Occipital lobe (tissue), 2 donors: ENCODE results near the gene AFF3. TPM values are rescaled to one million over a fixed set of nuclear protein-coding genes. Genes with fewer than 3 reads are reported as not detected.

ENCODE experiments used
- DNase-seq: peaks from one replicate; lab custom pipeline; 2025; lab: John Stamatoyannopoulos, UW
- total RNA-seq: library from RNA; depleted of rRNA; stranded (reverse); fragments of >200 nt; gene quantifications from one replicate; pipeline ENCODE4 v1.2.3, GENCODE V29; 2014

Gene AFF3
- total RNA-seq, 1 donor from 2014 or later, result 105 TPM

DNA sequence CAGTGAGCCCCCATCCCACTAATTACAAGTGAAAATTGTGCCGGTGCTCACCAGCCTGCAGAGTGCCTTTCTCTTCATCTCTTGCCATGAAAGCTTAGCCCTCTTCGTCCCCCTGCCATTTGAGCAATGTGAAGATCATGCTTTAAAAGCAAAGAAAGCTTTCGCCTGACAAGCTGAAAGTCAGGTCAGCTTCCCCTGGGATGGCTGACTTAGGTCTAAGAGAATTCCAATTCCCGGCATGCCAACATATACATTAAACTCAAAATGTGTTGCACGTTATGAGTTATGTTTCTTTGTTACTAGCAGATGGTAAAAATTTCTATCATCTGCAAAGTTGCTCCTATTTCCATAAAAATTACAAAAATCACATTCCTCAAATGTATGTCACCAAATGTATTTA, 129.8 kb downstream of the AFF3 start:
- no peak for DNase-seq

GRCh38 chr2:100011272-100011731, 131.1 kb downstream of the AFF3 start:
- DNase-seq, result no peak

DNA sequence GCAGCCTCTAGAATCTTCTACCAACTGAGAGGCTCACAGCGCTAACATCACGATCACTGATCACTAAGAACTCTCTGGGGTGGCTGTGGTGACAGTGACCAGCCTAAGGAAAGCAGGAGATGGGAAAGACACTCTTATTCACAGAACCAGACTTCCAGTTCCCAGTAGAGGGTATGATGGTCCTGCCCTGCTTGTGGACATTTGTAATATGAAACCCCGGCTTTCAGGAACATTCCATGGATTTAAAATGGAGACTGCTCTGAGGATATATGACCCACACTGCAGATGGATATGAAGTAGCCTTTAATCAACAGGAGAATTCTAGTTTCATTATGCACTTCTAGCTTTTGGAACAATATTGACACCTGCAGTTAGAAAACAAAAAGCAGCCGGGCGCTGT, 131.8 kb downstream of the AFF3 start:
- DNase-seq, result no peak

GRCh38 chr2:100009743-100010142, 132.6 kb downstream of the AFF3 start:
- no peak for DNase-seq

- DNase-seq, result no peak
Measured at GRCh38 chr2:100008956-100009355, 133.4 kb downstream of the AFF3 start.

DNA sequence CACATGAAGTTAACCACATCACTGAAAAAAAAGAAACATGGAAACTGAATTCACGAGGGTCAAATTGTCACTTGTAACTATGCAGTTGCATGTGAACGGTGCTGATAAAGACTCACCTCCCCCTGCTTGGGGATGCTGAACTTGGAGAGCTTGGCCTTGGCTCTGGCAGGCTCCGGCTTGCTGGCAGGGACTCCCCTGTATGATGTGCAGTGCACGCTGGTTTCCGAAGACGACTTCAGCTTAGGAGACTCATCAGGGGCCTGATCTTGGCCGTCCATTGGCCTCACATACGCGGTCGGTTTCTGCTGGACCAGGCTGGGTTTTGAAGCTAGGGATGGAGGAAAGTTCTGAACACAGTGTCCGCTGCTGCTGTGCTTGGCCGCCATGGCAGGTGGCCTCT, 135.9 kb downstream of the AFF3 start:
- no peak for DNase-seq

- no peak for DNase-seq
Measured at GRCh38 chr2:100004959-100005387, 137.4 kb downstream of the AFF3 start.

GRCh38 chr2:100004348-100004884, 138.0 kb downstream of the AFF3 start:
- no peak for DNase-seq

GRCh38 chr2:100002059-100002458, 140.3 kb downstream of the AFF3 start:
- no peak for DNase-seq

GRCh38 chr2:100000915-100001707, 141.3 kb downstream of the AFF3 start:
- no peak for DNase-seq

DNA sequence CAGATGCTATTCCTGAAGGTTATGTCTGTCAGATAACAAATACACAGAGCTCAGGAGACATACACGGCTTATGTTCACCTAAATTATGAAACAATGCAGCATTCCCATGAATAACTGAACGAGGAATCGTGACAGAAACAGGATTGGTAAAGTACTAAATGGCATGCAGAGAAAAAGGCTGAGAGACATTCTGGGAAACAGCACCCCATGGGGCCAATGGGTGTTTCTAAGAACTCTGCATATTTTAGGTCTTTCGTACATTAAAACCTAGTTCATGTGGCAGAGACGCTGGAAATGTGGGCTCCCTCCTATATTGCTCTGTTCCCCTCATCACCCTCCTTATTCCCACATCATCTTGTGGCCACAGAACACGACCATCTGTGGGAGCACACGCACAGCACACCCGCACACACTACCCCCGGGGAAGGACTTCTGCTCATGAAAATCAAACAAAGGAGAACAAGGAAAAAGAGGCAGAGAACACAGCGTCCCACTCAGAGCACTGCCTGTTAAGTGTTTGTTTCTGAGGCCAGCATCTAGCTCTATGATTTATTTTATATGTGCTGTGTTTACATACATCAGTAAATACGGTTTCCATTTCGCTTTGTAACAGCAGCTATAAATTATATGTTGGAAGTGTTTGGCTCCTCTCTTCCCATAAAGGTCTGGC, 143.6 kb downstream of the AFF3 start:
- DNase-seq, result no peak

GRCh38 chr2:99989905-99990304, 152.5 kb downstream of the AFF3 start:
- DNase-seq, result no peak

GRCh38 chr2:99988599-99988998, 153.8 kb downstream of the AFF3 start:
- DNase-seq, result no peak

DNA sequence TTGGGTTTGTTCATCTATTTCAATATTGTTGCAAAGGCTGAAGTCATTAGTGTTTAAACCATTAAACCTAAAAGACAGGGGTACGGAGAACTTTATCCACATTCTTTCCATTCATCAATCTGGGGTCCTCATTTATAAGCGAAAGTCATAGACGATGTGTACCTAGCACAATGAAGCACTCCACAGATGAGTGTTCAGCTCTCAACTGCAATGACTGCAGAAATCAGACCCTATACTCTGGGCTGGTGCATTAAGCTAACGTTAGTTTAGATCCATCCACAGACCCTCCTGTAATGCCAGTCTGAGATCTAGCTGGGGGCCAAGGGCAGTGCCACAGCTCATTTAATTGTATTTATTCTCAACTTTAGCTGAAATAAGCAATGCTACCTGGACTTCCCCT, 155.2 kb downstream of the AFF3 start:
- no peak for DNase-seq

DNA sequence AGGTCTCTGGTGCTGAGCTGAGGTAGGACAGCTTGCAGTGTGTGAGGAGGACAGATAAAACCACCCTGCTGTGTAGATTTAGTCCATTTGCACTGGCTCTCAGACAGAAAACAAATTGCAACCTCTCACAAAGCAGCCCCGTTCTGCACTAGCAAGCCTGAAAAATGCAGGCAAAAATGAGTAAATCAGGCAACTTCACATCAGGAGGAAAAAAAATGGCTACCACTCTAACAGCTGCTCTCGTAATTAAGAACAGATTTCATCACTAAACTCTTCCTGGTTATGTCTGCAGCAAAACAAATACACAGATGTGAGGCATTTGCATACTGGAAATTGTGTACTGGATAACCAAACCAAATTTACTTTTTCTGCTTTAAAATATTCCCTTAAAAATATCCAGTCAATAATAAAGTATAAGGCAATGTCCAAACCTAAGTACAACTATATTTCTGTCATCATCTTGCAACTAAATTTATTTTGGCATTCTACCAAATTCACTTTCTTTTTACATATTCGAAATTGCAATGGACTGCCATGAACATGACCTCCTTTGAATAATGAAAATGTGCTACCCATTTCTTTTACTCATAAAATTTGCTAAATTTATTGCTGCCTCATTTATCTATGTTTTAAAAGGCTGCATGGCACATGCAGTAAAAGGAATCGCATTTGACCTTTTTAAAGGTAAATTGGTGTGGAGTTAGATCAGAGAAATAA, 157.4 kb downstream of the AFF3 start:
- DNase-seq, result no peak

DNA sequence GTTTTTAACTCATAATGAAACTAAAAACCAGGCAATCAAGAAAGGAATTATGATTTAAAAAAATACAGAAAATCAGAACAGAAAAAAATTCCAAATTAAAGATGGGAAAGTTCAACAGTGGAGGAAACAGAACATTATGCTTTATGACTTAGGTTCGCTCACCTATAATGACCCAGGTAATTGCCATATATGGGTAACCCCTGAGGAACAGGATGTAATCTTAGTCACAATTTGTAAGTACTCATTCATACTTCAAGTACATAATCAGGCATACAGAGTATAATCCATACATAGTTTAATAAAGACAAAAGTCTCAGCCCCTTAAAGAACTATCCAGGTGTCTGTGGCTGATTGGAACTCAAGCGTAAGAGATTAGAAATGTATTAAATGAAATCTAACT, 159.6 kb downstream of the AFF3 start:
- DNase-seq, result no peak

DNA sequence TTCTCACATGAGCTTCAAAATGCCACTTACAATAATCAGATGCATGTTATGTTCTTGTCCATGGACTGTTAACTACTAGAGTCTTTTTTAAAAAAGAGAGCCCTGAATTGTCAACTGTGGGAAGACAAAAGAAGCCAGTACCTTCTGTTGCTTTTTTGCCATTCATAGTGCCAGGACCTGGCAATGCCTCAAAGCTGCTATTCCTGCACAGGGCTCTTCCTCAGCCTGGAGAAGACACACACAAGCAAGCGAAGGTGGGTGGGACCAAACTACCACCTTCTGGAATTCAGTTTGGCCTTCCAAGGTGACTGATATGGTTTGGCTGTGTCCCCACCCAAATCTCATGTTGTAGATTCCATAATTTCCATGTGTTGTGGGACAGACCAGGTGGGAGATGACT, 160.6 kb downstream of the AFF3 start:
- no peak for DNase-seq

GRCh38 chr2:99980176-99980575, 162.2 kb downstream of the AFF3 start:
- DNase-seq, result no peak

- no peak for DNase-seq
Measured at GRCh38 chr2:99977966-99978365, 164.4 kb downstream of the AFF3 start.

DNA sequence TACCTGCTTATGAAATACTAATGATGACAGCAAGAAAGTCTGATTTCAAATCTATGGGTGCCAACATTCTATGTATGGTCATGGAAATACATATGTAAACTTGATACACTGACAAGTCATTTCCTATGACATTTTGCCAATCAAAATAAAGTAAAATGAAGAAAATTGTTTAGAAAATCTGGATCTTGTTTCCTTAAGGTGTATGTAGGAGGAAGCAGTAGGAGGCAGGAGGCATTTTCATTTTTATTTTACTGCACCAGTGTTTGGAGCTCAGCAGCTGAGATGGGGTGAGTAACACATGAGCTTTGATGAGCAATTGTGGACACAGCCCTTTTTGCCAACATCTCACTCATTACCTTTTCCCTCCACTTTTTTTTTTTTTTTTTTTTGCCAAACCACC, 167.0 kb downstream of the AFF3 start:
- DNase-seq, result no peak

DNA sequence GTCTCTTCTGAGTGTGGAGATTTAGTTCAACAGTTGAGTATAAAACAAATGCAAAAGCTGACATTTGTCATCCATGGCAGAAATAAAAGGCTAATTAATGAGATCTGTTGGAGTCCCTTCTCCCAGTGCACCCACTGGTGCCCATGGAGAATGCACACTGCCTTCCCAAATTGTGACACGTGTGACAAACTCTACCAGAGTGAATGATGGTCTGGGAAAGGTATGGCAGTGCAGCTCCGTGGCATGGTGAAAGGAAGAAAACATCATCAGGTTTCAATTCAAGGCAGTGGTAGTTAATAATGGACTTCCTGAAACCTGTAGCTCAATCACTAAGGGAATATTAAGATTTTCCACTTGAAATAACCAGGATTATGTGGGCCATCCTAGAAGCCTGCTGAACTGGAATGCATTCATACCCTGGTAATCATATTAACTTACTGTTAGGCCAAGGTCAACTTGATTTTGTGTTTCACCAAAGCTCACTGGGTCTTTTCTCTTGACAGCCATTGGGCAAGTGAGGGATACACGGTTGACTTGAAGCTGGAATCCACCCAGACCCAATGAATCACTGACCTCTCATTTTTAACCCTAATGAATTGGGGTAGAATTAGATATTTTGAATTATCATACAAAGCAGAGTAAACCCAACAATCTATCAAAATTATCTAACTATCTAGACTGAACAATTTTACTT, 167.6 kb downstream of the AFF3 start:
- DNase-seq, result no peak
